SK-N-SH treated with all-trans-retinoic acid at 6 μM for 48 hours (cell line): ENCODE results near the gene TCL1A.

ENCODE experiments used
- ATAC-seq: fragments of 200-7000 bp; cut with Tn5 transposase; 3 replicates; pipeline ENCODE4 v1.9.1; 2020; ENCODE audit warnings: mild to moderate bottlenecking, moderate library complexity
- ARNTL ChIP-seq: fragments of 450-650 bp; formaldehyde crosslinking; IDR thresholded peaks from 2 replicates; pipeline ENCODE4 v1.5.0; 2020; ENCODE audit warnings: low read depth, mild to moderate bottlenecking, moderate library complexity, borderline replicate concordance
- BACH2 ChIP-seq: fragments of 250-450 bp; sonication (Bioruptor Pico); IDR thresholded peaks from 2 replicates; pipeline ENCODE4 v1.9.0; 2021; ENCODE audit warnings: mild to moderate bottlenecking, borderline replicate concordance
- CREB5 ChIP-seq: fragments of 250-450 bp; sonication (Bioruptor Pico); IDR thresholded peaks from 2 replicates; pipeline ENCODE4 v1.5.1; 2020; ENCODE audit warnings: low read depth, mild to moderate bottlenecking, moderate library complexity
- CSDC2 ChIP-seq: fragments of 250-450 bp; sonication (Bioruptor Pico); IDR thresholded peaks from 2 replicates; pipeline ENCODE4 v1.5.0; 2020; ENCODE audit warnings: mild to moderate bottlenecking, moderate library complexity
- CSRNP3 ChIP-seq: fragments of 250-450 bp; sonication (Bioruptor Pico); IDR thresholded peaks from 2 replicates; pipeline ENCODE4 v1.5.1; 2021; ENCODE audit warnings: mild to moderate bottlenecking, moderate library complexity
- ESRRG ChIP-seq: fragments of 250-450 bp; sonication (Bioruptor Pico); IDR thresholded peaks from 2 replicates; pipeline ENCODE4 v1.6.1; 2021; ENCODE audit warnings: mild to moderate bottlenecking
- GLIS3 ChIP-seq: fragments of 250-450 bp; sonication (Bioruptor Pico); IDR thresholded peaks from 2 replicates; pipeline ENCODE4 v1.5.0; 2020; ENCODE audit warnings: mild to moderate bottlenecking, moderate library complexity
- PATZ1 ChIP-seq: fragments of 250-450 bp; sonication (Bioruptor Pico); IDR thresholded peaks from 2 replicates; pipeline ENCODE4 v1.8.0; 2020; ENCODE audit warnings: mild to moderate bottlenecking, moderate library complexity, borderline replicate concordance
- POU6F1 ChIP-seq: fragments of 250-450 bp; sonication (Bioruptor Pico); IDR thresholded peaks from 2 replicates; pipeline ENCODE4 v1.8.0; 2021; ENCODE audit warnings: low read depth, mild to moderate bottlenecking, moderate library complexity, borderline replicate concordance
- PPARA ChIP-seq: fragments of 250-450 bp; sonication (Bioruptor Pico); IDR thresholded peaks from 2 replicates; pipeline ENCODE4 v1.5.0; 2020; ENCODE audit warnings: mild to moderate bottlenecking, borderline replicate concordance
- RARB ChIP-seq: fragments of 250-450 bp; sonication (Bioruptor Pico); IDR thresholded peaks from 2 replicates; pipeline ENCODE4 v1.8.0; 2021; ENCODE audit warnings: mild to moderate bottlenecking, moderate library complexity
- SNAI2 ChIP-seq: fragments of 250-450 bp; sonication (Bioruptor Pico); IDR thresholded peaks from 2 replicates; pipeline ENCODE4 v1.5.0; 2020; ENCODE audit warnings: mild to moderate bottlenecking, moderate library complexity
- TCF4 ChIP-seq: fragments of 250-450 bp; sonication (Bioruptor Pico); IDR thresholded peaks from 2 replicates; pipeline ENCODE4 v1.8.0; 2021; ENCODE audit warnings: mild to moderate bottlenecking, moderate library complexity, borderline replicate concordance
- TOX ChIP-seq: fragments of 250-450 bp; sonication (Bioruptor Pico); IDR thresholded peaks from 2 replicates; pipeline ENCODE4 v1.8.0; 2021; ENCODE audit warnings: mild to moderate bottlenecking, moderate library complexity, borderline replicate concordance
- TSHZ2 ChIP-seq: fragments of 250-450 bp; sonication (Bioruptor Pico); IDR thresholded peaks from 2 replicates; pipeline ENCODE4 v1.5.0; 2020; ENCODE audit warnings: mild to moderate bottlenecking, moderate library complexity
- ZC3H10 ChIP-seq: fragments of 250-450 bp; sonication (Bioruptor Pico); IDR thresholded peaks from 2 replicates; pipeline ENCODE4 v1.5.1; 2021; ENCODE audit warnings: mild to moderate bottlenecking, moderate library complexity
- ZFP3 ChIP-seq: fragments of 250-450 bp; sonication (Bioruptor Pico); IDR thresholded peaks from 2 replicates; pipeline ENCODE4 v1.5.0; 2020; ENCODE audit warnings: mild to moderate bottlenecking, moderate library complexity
- ZFP30 ChIP-seq: fragments of 450-650 bp; formaldehyde crosslinking; IDR thresholded peaks from 2 replicates; pipeline ENCODE4 v1.5.0; 2022; ENCODE audit warnings: mild to moderate bottlenecking, moderate library complexity
- ZNF565 ChIP-seq: fragments of 450-650 bp; formaldehyde crosslinking; conservative IDR thresholded peaks from 2 replicates; pipeline ENCODE4 v1.5.0; 2020; ENCODE audit warnings: low read depth, mild to moderate bottlenecking, moderate library complexity
- ZNF70 ChIP-seq: fragments of 450-650 bp; formaldehyde crosslinking; IDR thresholded peaks from 2 replicates; pipeline ENCODE4 v1.5.0; 2020; ENCODE audit warnings: mild to moderate bottlenecking, moderate library complexity
- ZNF8 ChIP-seq: fragments of 450-650 bp; formaldehyde crosslinking; IDR thresholded peaks from 2 replicates; pipeline ENCODE4 v1.5.0; 2020; ENCODE audit warnings: mild to moderate bottlenecking, moderate library complexity

TCL1A gene

GRCh38 chr14:95660651-95661515 is 53.0 kb downstream of the TCL1A start:
- TF ChIP-seq ZFP3 (no peak), TOX (CRISPR knock-in tag) (no peak), ZFP30 (CRISPR knock-in tag) (no peak), CSDC2 (no peak), ESRRG (CRISPR knock-in tag) (no peak), POU6F1 (no peak), TCF4 (CRISPR knock-in tag) (no peak), GLIS3 (CRISPR knock-in tag) (no peak), SNAI2 (no peak), ZC3H10 (CRISPR knock-in tag) (no peak), CSRNP3 (no peak), BACH2 (no peak), ZNF8 (CRISPR knock-in tag) (no peak), PATZ1 (CRISPR knock-in tag) (no peak), TSHZ2 (CRISPR knock-in tag) (no peak), ARNTL (CRISPR knock-in tag) (no peak), CREB5 (no peak), RARB (CRISPR knock-in tag) (no peak), PPARA (CRISPR knock-in tag) (no peak), ZNF565 (CRISPR knock-in tag) (no peak)
- no peak for ATAC-seq

GRCh38 chr14:95659990-95660385 is 53.9 kb downstream of the TCL1A start:
- no peak for TF ChIP-seq TOX (CRISPR knock-in tag)
- no peak for TF ChIP-seq PPARA (CRISPR knock-in tag)
- TF ChIP-seq GLIS3 (CRISPR knock-in tag): no peak
- TF ChIP-seq ZNF70 (CRISPR knock-in tag): no peak
- TF ChIP-seq TCF4 (CRISPR knock-in tag): no peak
- TF ChIP-seq CSRNP3: no peak
- TF ChIP-seq BACH2: no peak
- no peak for TF ChIP-seq ZNF565 (CRISPR knock-in tag)
- no peak for TF ChIP-seq ESRRG (CRISPR knock-in tag)
- TF ChIP-seq ZC3H10 (CRISPR knock-in tag): no peak

More at GRCh38 chr14:95659990-95660385, 53.9 kb downstream of the TCL1A start:
- ATAC-seq: no peak
